Osteocyte (in vitro differentiated cells): Measurements from ENCODE around the gene PPEF2. TPM values are rescaled to one million over a fixed set of nuclear protein-coding genes. Genes with fewer than 3 reads are reported as not detected.

ENCODE experiments used
- DNase-seq: peaks from one replicate; pipeline ENCODE4 v3.0.0; 2021; ENCODE audit warnings: mixed read lengths; ENCODE audit not compliant: unreplicated experiment; ENCODE audit errors: extremely low spot score
- H3K27ac Mint-ChIP-seq: one replicate; pipeline ENCODE4 v1.8.0; 2021; ENCODE audit warnings: mild to moderate bottlenecking, mixed read lengths; ENCODE audit not compliant: unreplicated experiment
- H3K27me3 Mint-ChIP-seq: one replicate; pipeline ENCODE4 v1.8.0; 2021; ENCODE audit warnings: mixed read lengths; ENCODE audit not compliant: unreplicated experiment
- H3K36me3 Mint-ChIP-seq: one replicate; pipeline ENCODE4 v1.8.0; 2021; ENCODE audit warnings: mixed read lengths; ENCODE audit not compliant: unreplicated experiment
- H3K4me1 Mint-ChIP-seq: one replicate; pipeline ENCODE4 v1.8.0; 2021; ENCODE audit warnings: mixed read lengths; ENCODE audit not compliant: unreplicated experiment
- H3K4me3 Mint-ChIP-seq: one replicate; pipeline ENCODE4 v1.8.0; 2021; ENCODE audit warnings: mild to moderate bottlenecking, moderate library complexity, mixed read lengths; ENCODE audit not compliant: unreplicated experiment
- H3K9me3 Mint-ChIP-seq: one replicate; pipeline ENCODE4 v1.8.0; 2021; ENCODE audit warnings: mixed read lengths; ENCODE audit not compliant: unreplicated experiment
- CTCF ChIP-seq: fragments of 200-600 bp; sonication (generic); IDR thresholded peaks from 2 replicates; pipeline ENCODE4 v1.5.0; 2021; ENCODE audit warnings: antibody characterized with exemption, mild to moderate bottlenecking, moderate library complexity
- long read RNA-seq: library from polyadenylated mRNA; unstranded; transcript quantifications from one replicate; pipeline ENCODE4 v2.0.0, GENCODE V29; 2021
- total RNA-seq: library from RNA; stranded (reverse); gene quantifications from 2 replicates; pipeline ENCODE4 v1.2.1, GENCODE V29; 2021

PPEF2 gene, protein sequence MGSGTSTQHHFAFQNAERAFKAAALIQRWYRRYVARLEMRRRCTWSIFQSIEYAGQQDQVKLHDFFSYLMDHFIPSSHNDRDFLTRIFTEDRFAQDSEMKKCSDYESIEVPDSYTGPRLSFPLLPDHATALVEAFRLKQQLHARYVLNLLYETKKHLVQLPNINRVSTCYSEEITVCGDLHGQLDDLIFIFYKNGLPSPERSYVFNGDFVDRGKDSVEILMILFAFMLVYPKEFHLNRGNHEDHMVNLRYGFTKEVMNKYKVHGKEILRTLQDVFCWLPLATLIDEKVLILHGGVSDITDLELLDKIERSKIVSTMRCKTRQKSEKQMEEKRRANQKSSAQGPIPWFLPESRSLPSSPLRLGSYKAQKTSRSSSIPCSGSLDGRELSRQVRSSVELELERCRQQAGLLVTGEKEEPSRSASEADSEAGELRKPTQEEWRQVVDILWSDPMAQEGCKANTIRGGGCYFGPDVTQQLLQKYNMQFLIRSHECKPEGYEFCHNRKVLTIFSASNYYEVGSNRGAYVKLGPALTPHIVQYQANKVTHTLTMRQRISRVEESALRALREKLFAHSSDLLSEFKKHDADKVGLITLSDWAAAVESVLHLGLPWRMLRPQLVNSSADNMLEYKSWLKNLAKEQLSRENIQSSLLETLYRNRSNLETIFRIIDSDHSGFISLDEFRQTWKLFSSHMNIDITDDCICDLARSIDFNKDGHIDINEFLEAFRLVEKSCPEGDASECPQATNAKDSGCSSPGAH
- not detected in 2 replicates for total RNA-seq
- long read RNA-seq = 0 reads

DNA sequence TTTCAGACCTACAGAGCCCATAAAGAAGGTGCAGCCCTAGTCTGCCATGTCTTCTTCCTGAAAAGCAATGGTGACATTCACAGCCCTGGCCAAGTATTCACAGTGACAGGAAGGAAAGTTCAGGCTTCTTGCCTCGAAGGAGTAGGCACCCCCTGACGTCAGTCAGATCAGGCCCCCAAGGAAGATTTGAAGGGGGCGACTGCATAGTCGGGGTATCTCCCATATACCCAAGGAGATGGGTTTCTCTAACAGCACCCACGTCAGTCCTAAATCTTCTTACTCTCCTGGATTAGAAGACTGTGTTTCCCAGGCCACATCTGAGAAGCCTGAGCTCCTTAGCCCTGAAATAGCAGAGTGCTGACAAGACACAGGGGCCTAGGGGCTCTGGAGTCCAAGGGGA is at the start of gene PPEF2:
Gene PPEF2, minus strand, starts transcription at position 101 of the 400 bp plus-strand sequence. CDS start 6,127 bp downstream, outside the sequence.
- H3K9me3 Mint-ChIP-seq = peaks cover 3% of the 10 kb centered on the region
- no peak within 1 kb of the TSS for H3K27ac Mint-ChIP-seq
- no peaks in the 10 kb centered on the region for H3K36me3 Mint-ChIP-seq
- H3K27me3 Mint-ChIP-seq = peaks cover 19% of the 10 kb centered on the region
- no peak for DNase-seq
- no peaks in the 10 kb centered on the region for H3K4me1 Mint-ChIP-seq
- H3K4me3 Mint-ChIP-seq = no peak within 1 kb of the TSS
- TF ChIP-seq CTCF = no peak

- no peaks in the 10 kb centered on the region for H3K4me1 Mint-ChIP-seq
- no peak overlapping the region for H3K4me3 Mint-ChIP-seq
- no peak overlapping the region for H3K27ac Mint-ChIP-seq
- no peak for DNase-seq
- no peaks in the 10 kb centered on the region for H3K9me3 Mint-ChIP-seq
- peaks cover 50% of the 10 kb centered on the region for H3K36me3 Mint-ChIP-seq
- H3K27me3 Mint-ChIP-seq = no peaks in the 10 kb centered on the region
- TF ChIP-seq CTCF = no peak
These were observed 48.1 kb upstream of the PPEF2 start for GRCh38 chr4:75950213-75950815.

GRCh38 chr4:75948822-75949444 is 46.7 kb upstream of the PPEF2 start:
- no peak for DNase-seq
- no peak for TF ChIP-seq CTCF
- H3K4me1 Mint-ChIP-seq = no peaks in the 10 kb centered on the region
- H3K4me3 Mint-ChIP-seq = no peak overlapping the region
- peaks cover 40% of the 10 kb centered on the region for H3K36me3 Mint-ChIP-seq
- no peak overlapping the region for H3K27ac Mint-ChIP-seq
- no peaks in the 10 kb centered on the region for H3K9me3 Mint-ChIP-seq
- no peaks in the 10 kb centered on the region for H3K27me3 Mint-ChIP-seq

DNA sequence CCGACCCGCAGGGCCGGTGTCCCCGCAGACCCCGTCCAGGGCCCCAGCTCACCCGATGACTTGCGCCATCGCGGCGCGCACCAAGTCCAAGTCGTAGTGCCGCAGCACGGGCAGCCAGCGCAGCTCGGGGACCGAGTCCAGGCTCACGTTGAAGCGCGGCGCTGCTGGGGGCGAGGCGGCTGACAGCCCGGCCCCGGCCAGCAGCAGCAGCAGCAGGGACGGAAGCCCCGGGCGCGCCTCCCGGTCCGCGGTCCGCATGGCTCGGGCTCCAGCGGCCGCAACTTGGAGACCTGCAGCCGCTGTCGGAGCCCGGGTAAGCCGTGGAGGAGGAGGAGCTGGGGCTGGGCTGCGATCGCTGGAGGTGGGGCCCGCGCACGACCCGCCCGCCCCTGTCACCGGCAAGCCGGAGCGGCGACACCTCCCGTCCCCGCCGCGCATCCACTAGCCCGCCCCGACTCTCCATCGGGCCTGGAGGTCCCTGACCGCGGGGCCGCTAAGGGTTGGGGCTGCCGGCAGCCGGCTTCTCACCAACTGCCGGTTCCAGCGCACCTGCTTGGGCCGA is 38.5 kb upstream of the PPEF2 start, which contains the start of gene NAAA:
Gene NAAA, minus strand, starts transcription at position 322 of the 562 bp plus-strand sequence. Its CDS starts 64 bp downstream, at position 258.
- Mint-ChIP-seq H3K4me3 (peak within 1 kb of the TSS; percentile 94), H3K27me3 (no peaks in the 10 kb centered on the region), H3K36me3 (peaks cover 2% of the 10 kb centered on the region), H3K27ac (peak within 1 kb of the TSS; percentile 89), H3K4me1 (peaks cover 18% of the 10 kb centered on the region), H3K9me3 (no peaks in the 10 kb centered on the region)
- no peak for TF ChIP-seq CTCF
- peak; percentile 88 for DNase-seq
